SK-N-SH (cell line): ENCODE measurements around the gene CNGA4. TPM values are rescaled to one million over a fixed set of nuclear protein-coding genes. Genes with fewer than 3 reads are reported as not detected.

Experiments used
- CTCF ChIA-PET: fragments of 300-600, 350-600 bp; formaldehyde crosslinking; extraction: SDS; loops from one replicate; lab custom pipeline; 2021; lab: Yijun Ruan, JAX
- POLR2A ChIA-PET: fragments of 350-600 bp; sonication (Branson Sonifier 250); formaldehyde crosslinking; extraction: SDS; loops from one replicate; lab custom pipeline; 2020; ENCODE audit warnings: antibody characterized with exemption, inconsistent platforms; lab: Yijun Ruan, JAX
- DNase-seq: peaks from one replicate; pipeline ENCODE4 v3.0.0; 2012
- H2AFZ ChIP-seq: fragments of 200-600 bp; sonication (generic); 2 replicates; pipeline ENCODE4 v1.8.1; 2016; ENCODE audit warnings: antibody characterized with exemption, mild to moderate bottlenecking, low read depth
- H3F3A ChIP-seq: fragments of 200-600 bp; sonication (generic); replicated peaks from 2 replicates; pipeline ENCODE3; 2016; ENCODE audit warnings: antibody characterized with exemption, mild to moderate bottlenecking; ENCODE audit not compliant: insufficient read depth
- H3K27ac ChIP-seq, 2 experiments: fragments of 200-500 bp in 1 of 2; fragments of 200-600 bp in 1 of 2; sonication (Bioruptor generic) in 1 of 2; sonication (generic), shearing (Covaris generic) in 1 of 2; 2 replicates each; pipeline versions ENCODE4 v1.5.1 to v1.6.1; 2014 to 2016; ENCODE audit warnings: low read depth in 2 of 2, inconsistent platforms in 1 of 2, low read length in 1 of 2, mild to moderate bottlenecking in 1 of 2, mixed read lengths in 1 of 2
- H3K27me3 ChIP-seq: fragments of 200-600 bp; sonication (generic), shearing (Covaris generic); 2 replicates; pipeline ENCODE4 v1.6.1; 2016; ENCODE audit warnings: mixed run types; ENCODE audit not compliant: insufficient read depth
- H3K36me3 ChIP-seq, 2 experiments: fragments of 200-500 bp in 1 of 2; fragments of 200-600 bp in 1 of 2; sonication (Bioruptor generic) in 1 of 2; sonication (generic) in 1 of 2; replicated peaks in 1 of 2; 2 replicates each; pipeline versions ENCODE3 to v1.5.1; 2014 to 2016; ENCODE audit warnings: low read length in 1 of 2, mild to moderate bottlenecking in 1 of 2; ENCODE audit not compliant: insufficient read depth in 2 of 2, control insufficient read depth in 1 of 2
- H3K4me1 ChIP-seq, 2 experiments: fragments of 200-500 bp in 1 of 2; fragments of 200-600 bp in 1 of 2; sonication (Bioruptor generic) in 1 of 2; sonication (generic), shearing (Covaris generic) in 1 of 2; 2 replicates each; pipeline versions ENCODE4 v1.5.1 to v1.6.1; 2014 to 2016; ENCODE audit warnings: low read depth in 1 of 2, low read length in 1 of 2, mixed run types in 1 of 2; ENCODE audit not compliant: insufficient read depth in 2 of 2, control insufficient read depth in 1 of 2
- H3K4me2 ChIP-seq: fragments of 200-600 bp; sonication (generic), shearing (Covaris generic); 2 replicates; pipeline ENCODE4 v1.6.1; 2017; ENCODE audit warnings: mixed run types
- H3K4me3 ChIP-seq, 2 experiments: fragments of 200-500 bp in 1 of 2; fragments of 200-600 bp in 1 of 2; sonication (Bioruptor generic) in 1 of 2; sonication (generic), shearing (Covaris generic) in 1 of 2; 2 replicates each; pipeline versions ENCODE4 v1.5.1 to v1.8.1; 2014 to 2016; ENCODE audit warnings: low read depth in 2 of 2, inconsistent platforms in 1 of 2, low read length in 1 of 2, mild to moderate bottlenecking in 1 of 2, mixed read lengths in 1 of 2, moderate library complexity in 1 of 2
- H3K79me2 ChIP-seq: fragments of 200-600 bp; sonication (generic); 2 replicates; pipeline ENCODE4 v1.8.1; 2017; ENCODE audit warnings: mild to moderate bottlenecking; ENCODE audit not compliant: insufficient read depth
- H3K9ac ChIP-seq: fragments of 200-600 bp; sonication (generic); 2 replicates; pipeline ENCODE4 v1.6.1; 2017; ENCODE audit warnings: mixed run types
- H3K9me2 ChIP-seq: fragments of 200-600 bp; sonication (generic); 2 replicates; pipeline ENCODE4 v1.6.1; 2017; ENCODE audit warnings: mixed run types
- H3K9me3 ChIP-seq: fragments of 200-600 bp; sonication (generic); 2 replicates; pipeline ENCODE4 v1.6.1; 2017; ENCODE audit warnings: mixed run types, mild to moderate bottlenecking, moderate library complexity
- H4K20me1 ChIP-seq: fragments of 200-600 bp; sonication (generic); 2 replicates; pipeline ENCODE4 v1.6.1; 2017; ENCODE audit warnings: mild to moderate bottlenecking, mixed run types; ENCODE audit not compliant: insufficient read depth
- CHD2 ChIP-seq: fragments of 150-350 bp; IDR thresholded peaks from 2 replicates; pipeline ENCODE4 v1.6.1; 2018; ENCODE audit warnings: low read length; ENCODE audit not compliant: partially characterized antibody
- EP300 ChIP-seq, 2 experiments: IDR thresholded peaks; 2 replicates each; pipeline versions ENCODE4 v1.4.0 to v1.6.1; 2012; ENCODE audit warnings: borderline replicate concordance in 1 of 2, low read depth in 1 of 2, low read length in 1 of 2
- FOSL2 ChIP-seq: IDR thresholded peaks from 2 replicates; pipeline ENCODE4 v1.4.0; 2012; ENCODE audit warnings: low read depth, mild to moderate bottlenecking, moderate library complexity, borderline replicate concordance
- FOXJ3 ChIP-seq: sonication (generic); formaldehyde crosslinking; IDR thresholded peaks from 2 replicates; pipeline ENCODE4 v1.5.1; 2020; ENCODE audit warnings: mild to moderate bottlenecking, missing genetic modification reagents
- GATA2 ChIP-seq: sonication (generic); formaldehyde crosslinking; IDR thresholded peaks from 2 replicates; pipeline ENCODE4 v1.5.0; 2020; ENCODE audit warnings: mild to moderate bottlenecking, missing genetic modification reagents
- JUND ChIP-seq: IDR thresholded peaks from 2 replicates; pipeline ENCODE4 v1.4.0; 2012
- MEF2A ChIP-seq: IDR thresholded peaks from 2 replicates; pipeline ENCODE4 v1.4.0; 2012; ENCODE audit warnings: low read depth, borderline replicate concordance
- NFIC ChIP-seq: IDR thresholded peaks from 2 replicates; pipeline ENCODE4 v1.4.0; 2012; ENCODE audit warnings: borderline replicate concordance
- NRF1 ChIP-seq: IDR thresholded peaks from 2 replicates; pipeline ENCODE4 v1.6.1; 2012; ENCODE audit warnings: low read depth, mild to moderate bottlenecking, low read length
- POLR2AphosphoS5 ChIP-seq: IDR thresholded peaks from 2 replicates; pipeline ENCODE4 v1.6.1; 2012; ENCODE audit warnings: low read depth, low read length
- RCOR1 ChIP-seq: fragments of 150-350 bp; IDR thresholded peaks from 2 replicates; pipeline ENCODE4 v1.6.1; 2017; ENCODE audit warnings: antibody characterized with exemption, low read length
- SIN3A ChIP-seq: IDR thresholded peaks from 2 replicates; pipeline ENCODE4 v1.6.1; 2012; ENCODE audit warnings: low read depth, mild to moderate bottlenecking, low read length, moderate library complexity, borderline replicate concordance
- TCF12 ChIP-seq: IDR thresholded peaks from 2 replicates; pipeline ENCODE4 v1.4.0; 2012
- TEAD4 ChIP-seq: IDR thresholded peaks from 2 replicates; pipeline ENCODE4 v1.4.0; 2012; ENCODE audit warnings: mild to moderate bottlenecking, borderline replicate concordance; ENCODE audit not compliant: insufficient read depth
- USF1 ChIP-seq: IDR thresholded peaks from 2 replicates; pipeline ENCODE4 v1.4.0; 2012; ENCODE audit warnings: low read depth, borderline replicate concordance
- YY1 ChIP-seq: IDR thresholded peaks from 2 replicates; pipeline ENCODE4 v1.4.0; 2012; ENCODE audit warnings: low read depth, mild to moderate bottlenecking
- WGBS: methylation state at CpG from one replicate; pipeline ENCODE4 v1.1.6; 2017; ENCODE audit warnings: low lambda C conversion rate; 5-methylcytosine and 5-hydroxymethylcytosine counted together
- polyA plus RNA-seq, 3 experiments: library from polyadenylated mRNA; depleted of rRNA; stranded (reverse); fragments of >200 nt; gene quantifications; 2 replicates each; pipeline ENCODE4 v1.2.3, GENCODE V29; 2012
- TF ChIP-seq, protein P1 (sequence below): fragments of 150-350 bp; IDR thresholded peaks from 2 replicates; pipeline ENCODE4 v1.6.1; 2017; ENCODE audit warnings: antibody characterized with exemption, low read length, low read depth, borderline replicate concordance
- TF ChIP-seq, protein P2 (sequence below): IDR thresholded peaks from 2 replicates; pipeline ENCODE4; 2012
- TF ChIP-seq, protein P3 (sequence below): IDR thresholded peaks from 2 replicates; pipeline ENCODE4 v1.4.0; 2012; ENCODE audit warnings: low read depth, borderline replicate concordance
- TF ChIP-seq, protein P4 (sequence below): fragments of 200-600 bp; sonication (generic); IDR thresholded peaks from 2 replicates; pipeline ENCODE4 v1.6.1; 2017; ENCODE audit warnings: antibody characterized with exemption, mild to moderate bottlenecking, moderate library complexity

Gene CNGA4
- polyA plus RNA-seq, 1 of the 3 experiments (the other 2 are of a cell fraction): 0.13 TPM

- no peaks in the 10 kb centered on the region for H3K79me2 ChIP-seq
- no peaks in the 10 kb centered on the region for H4K20me1 ChIP-seq
- H3K36me3 ChIP-seq: peaks cover 6 to 10% of the 10 kb centered on the region in 2 experiments
- WGBS: 72% methylated on average over 3 of the region's 3 CpGs
- H2AFZ ChIP-seq: no peak overlapping the region
- no peaks in the 10 kb centered on the region for H3K27me3 ChIP-seq
- DNase-seq: no peak
- H3K4me2 ChIP-seq: no peak overlapping the region
- TF ChIP-seq, protein P1, sequence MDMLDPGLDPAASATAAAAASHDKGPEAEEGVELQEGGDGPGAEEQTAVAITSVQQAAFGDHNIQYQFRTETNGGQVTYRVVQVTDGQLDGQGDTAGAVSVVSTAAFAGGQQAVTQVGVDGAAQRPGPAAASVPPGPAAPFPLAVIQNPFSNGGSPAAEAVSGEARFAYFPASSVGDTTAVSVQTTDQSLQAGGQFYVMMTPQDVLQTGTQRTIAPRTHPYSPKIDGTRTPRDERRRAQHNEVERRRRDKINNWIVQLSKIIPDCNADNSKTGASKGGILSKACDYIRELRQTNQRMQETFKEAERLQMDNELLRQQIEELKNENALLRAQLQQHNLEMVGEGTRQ: no peak
- TF ChIP-seq MEF2A: no peak
- TF ChIP-seq, protein P2, sequence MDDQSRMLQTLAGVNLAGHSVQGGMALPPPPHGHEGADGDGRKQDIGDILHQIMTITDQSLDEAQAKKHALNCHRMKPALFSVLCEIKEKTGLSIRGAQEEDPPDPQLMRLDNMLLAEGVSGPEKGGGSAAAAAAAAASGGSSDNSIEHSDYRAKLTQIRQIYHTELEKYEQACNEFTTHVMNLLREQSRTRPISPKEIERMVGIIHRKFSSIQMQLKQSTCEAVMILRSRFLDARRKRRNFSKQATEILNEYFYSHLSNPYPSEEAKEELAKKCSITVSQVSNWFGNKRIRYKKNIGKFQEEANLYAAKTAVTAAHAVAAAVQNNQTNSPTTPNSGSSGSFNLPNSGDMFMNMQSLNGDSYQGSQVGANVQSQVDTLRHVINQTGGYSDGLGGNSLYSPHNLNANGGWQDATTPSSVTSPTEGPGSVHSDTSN: no peak
- no peak for TF ChIP-seq NFIC
- TF ChIP-seq YY1: no peak
- TF ChIP-seq FOXJ3 (CRISPR knock-in tag): no peak
- TF ChIP-seq GATA2 (CRISPR knock-in tag): no peak
- no peak for TF ChIP-seq EP300 (IDR thresholded peaks at IDR 0.05; ENCODE audit: borderline replicate concordance in 1 of 2, low read depth in 1 of 2, low read length in 1 of 2)
- no peak for TF ChIP-seq POLR2AphosphoS5
- TF ChIP-seq USF1: no peak
- no peak for TF ChIP-seq CHD2
- TF ChIP-seq, all 33 proteins: peak for 0
- H3K27ac ChIP-seq: no peak overlapping the region
- no peak overlapping the region for H3K9ac ChIP-seq
- H3K9me2 ChIP-seq: no peaks in the 10 kb centered on the region
- no peaks in the 10 kb centered on the region for H3K4me1 ChIP-seq
- no peaks in the 10 kb centered on the region for H3F3A ChIP-seq
- no peak overlapping the region for H3K4me3 ChIP-seq
- ChIA-PET CTCF (no interaction called here), POLR2A (no interaction called here)
- no peaks in the 10 kb centered on the region for H3K9me3 ChIP-seq
Measured at GRCh38 chr11:6203327-6203726, 35.6 kb upstream of the CNGA4 start.

DNA sequence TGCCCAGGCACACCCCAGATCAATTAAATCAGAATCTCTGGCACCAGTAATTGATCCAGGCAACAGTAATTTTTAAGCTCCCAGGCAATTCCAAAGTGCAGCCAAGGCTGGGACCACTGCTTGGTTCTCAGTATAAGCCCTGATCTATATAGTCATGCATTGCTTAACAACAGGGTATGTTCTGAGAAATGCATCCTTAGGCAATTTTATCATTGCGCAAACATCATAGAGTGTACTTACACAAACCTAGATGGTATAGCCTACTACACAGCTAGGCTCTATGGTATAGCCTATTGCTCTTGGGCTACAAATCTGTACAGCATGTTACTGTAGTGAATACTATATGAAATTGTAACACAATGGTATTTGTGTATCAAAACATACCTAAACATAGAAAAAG is 34.2 kb upstream of the CNGA4 start:
- Histone ChIP-seq H3K27ac (no peak overlapping the region), H3F3A (no peaks in the 10 kb centered on the region), H3K36me3 (peaks cover 6 to 15% of the 10 kb centered on the region in 2 experiments), H3K9ac (no peak overlapping the region), H2AFZ (no peak overlapping the region), H3K4me2 (no peak overlapping the region), H3K27me3 (no peaks in the 10 kb centered on the region), H3K4me1 (no peaks in the 10 kb centered on the region), H3K4me3 (no peak overlapping the region), H3K9me2 (no peaks in the 10 kb centered on the region), H4K20me1 (no peaks in the 10 kb centered on the region), H3K9me3 (no peaks in the 10 kb centered on the region), H3K79me2 (no peaks in the 10 kb centered on the region)
- TF ChIP-seq TEAD4 (no peak), JUND (no peak), FOSL2 (no peak), GATA2 (CRISPR knock-in tag) (no peak), POLR2AphosphoS5 (no peak), RCOR1 (no peak), SIN3A (no peak), MEF2A (no peak), NRF1 (no peak), TCF12 (no peak), CHD2 (no peak), FOXJ3 (CRISPR knock-in tag) (no peak)
- TF ChIP-seq, protein P3, sequence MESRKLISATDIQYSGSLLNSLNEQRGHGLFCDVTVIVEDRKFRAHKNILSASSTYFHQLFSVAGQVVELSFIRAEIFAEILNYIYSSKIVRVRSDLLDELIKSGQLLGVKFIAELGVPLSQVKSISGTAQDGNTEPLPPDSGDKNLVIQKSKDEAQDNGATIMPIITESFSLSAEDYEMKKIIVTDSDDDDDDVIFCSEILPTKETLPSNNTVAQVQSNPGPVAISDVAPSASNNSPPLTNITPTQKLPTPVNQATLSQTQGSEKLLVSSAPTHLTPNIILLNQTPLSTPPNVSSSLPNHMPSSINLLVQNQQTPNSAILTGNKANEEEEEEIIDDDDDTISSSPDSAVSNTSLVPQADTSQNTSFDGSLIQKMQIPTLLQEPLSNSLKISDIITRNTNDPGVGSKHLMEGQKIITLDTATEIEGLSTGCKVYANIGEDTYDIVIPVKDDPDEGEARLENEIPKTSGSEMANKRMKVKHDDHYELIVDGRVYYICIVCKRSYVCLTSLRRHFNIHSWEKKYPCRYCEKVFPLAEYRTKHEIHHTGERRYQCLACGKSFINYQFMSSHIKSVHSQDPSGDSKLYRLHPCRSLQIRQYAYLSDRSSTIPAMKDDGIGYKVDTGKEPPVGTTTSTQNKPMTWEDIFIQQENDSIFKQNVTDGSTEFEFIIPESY: no peak
- TF ChIP-seq, protein P1: no peak
- TF ChIP-seq, protein P4, sequence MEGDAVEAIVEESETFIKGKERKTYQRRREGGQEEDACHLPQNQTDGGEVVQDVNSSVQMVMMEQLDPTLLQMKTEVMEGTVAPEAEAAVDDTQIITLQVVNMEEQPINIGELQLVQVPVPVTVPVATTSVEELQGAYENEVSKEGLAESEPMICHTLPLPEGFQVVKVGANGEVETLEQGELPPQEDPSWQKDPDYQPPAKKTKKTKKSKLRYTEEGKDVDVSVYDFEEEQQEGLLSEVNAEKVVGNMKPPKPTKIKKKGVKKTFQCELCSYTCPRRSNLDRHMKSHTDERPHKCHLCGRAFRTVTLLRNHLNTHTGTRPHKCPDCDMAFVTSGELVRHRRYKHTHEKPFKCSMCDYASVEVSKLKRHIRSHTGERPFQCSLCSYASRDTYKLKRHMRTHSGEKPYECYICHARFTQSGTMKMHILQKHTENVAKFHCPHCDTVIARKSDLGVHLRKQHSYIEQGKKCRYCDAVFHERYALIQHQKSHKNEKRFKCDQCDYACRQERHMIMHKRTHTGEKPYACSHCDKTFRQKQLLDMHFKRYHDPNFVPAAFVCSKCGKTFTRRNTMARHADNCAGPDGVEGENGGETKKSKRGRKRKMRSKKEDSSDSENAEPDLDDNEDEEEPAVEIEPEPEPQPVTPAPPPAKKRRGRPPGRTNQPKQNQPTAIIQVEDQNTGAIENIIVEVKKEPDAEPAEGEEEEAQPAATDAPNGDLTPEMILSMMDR: no peak
- no peak for DNase-seq
- POLR2A ChIA-PET: no interaction called here
- CTCF ChIA-PET: interaction anchor here (0.6 to 0.8 kb wide), 2 partner anchors 159 to 1894 kb away, joined by 3 read pairs; no protein-coding TSS in a partner anchor
- WGBS: 100% methylated on average over 1 of the region's 1 CpG
